Neural cell (in vitro differentiated cells): ENCODE data around the gene STRAP. TPM values are rescaled to one million over a fixed set of nuclear protein-coding genes. Genes with fewer than 3 reads are reported as not detected.

Experiments used
- H2AFZ ChIP-seq: fragments of 200-600, 300-800 bp; sonication (generic), shearing (Covaris generic); 2 replicates; pipeline ENCODE4 v1.6.0; 2014; ENCODE audit warnings: low read depth, mild to moderate bottlenecking, antibody characterized with exemption, low read length, moderate library complexity
- H3F3A ChIP-seq: fragments of 200-600 bp; shearing (Covaris generic); 2 replicates; pipeline ENCODE4 v1.6.1; 2016; ENCODE audit warnings: mild to moderate bottlenecking, moderate library complexity, mixed read lengths, antibody characterized with exemption, low read length; ENCODE audit not compliant: insufficient read depth, poor library complexity, severe bottlenecking
- H3K27ac ChIP-seq: fragments of 200-600, 300-800 bp; sonication (generic), shearing (Covaris generic); 2 replicates; pipeline ENCODE4 v1.5.1; 2014; ENCODE audit warnings: mild to moderate bottlenecking, low read length, moderate library complexity
- H3K27me3 ChIP-seq: fragments of 300-800, 200-600 bp; sonication (generic), shearing (Covaris generic); 2 replicates; pipeline ENCODE4 v1.6.0; 2014; ENCODE audit warnings: mild to moderate bottlenecking, low read depth, low read length, moderate library complexity; ENCODE audit not compliant: insufficient read depth
- H3K36me3 ChIP-seq: fragments of 300-800, 200-600 bp; sonication (generic), shearing (Covaris generic); 2 replicates; pipeline ENCODE4 v1.5.1; 2014; ENCODE audit warnings: mild to moderate bottlenecking, antibody characterized with exemption, low read length, moderate library complexity; ENCODE audit not compliant: insufficient read depth
- H3K4me2 ChIP-seq: fragments of 300-800, 200-600 bp; sonication (generic), shearing (Covaris generic); 2 replicates; pipeline ENCODE4 v1.6.0; 2014; ENCODE audit warnings: mild to moderate bottlenecking, low read length
- H3K4me3 ChIP-seq: fragments of 300-800, 200-600 bp; sonication (generic), shearing (Covaris generic); 2 replicates; pipeline ENCODE4 v1.5.1; 2014; ENCODE audit warnings: mild to moderate bottlenecking, low read length, moderate library complexity
- H3K79me2 ChIP-seq: fragments of 200-600 bp; shearing (Covaris generic); replicated peaks from 2 replicates; pipeline ENCODE4 v1.6.0; 2014; ENCODE audit warnings: mild to moderate bottlenecking, low read length, moderate library complexity; ENCODE audit not compliant: insufficient read depth
- H3K9ac ChIP-seq: fragments of 300-800, 200-600 bp; sonication (generic), shearing (Covaris generic); 2 replicates; pipeline ENCODE4 v1.6.1; 2016; ENCODE audit warnings: mild to moderate bottlenecking, low read length, mixed read lengths
- H3K9me2 ChIP-seq: fragments of 200-600 bp; shearing (Covaris generic); 2 replicates; pipeline ENCODE4 v1.6.1; 2016; ENCODE audit warnings: mild to moderate bottlenecking, low read length, mixed read lengths; ENCODE audit not compliant: insufficient read depth
- H3K9me3 ChIP-seq: fragments of 200-600, 300-800 bp; sonication (generic), shearing (Covaris generic); 2 replicates; pipeline ENCODE4 v1.6.1; 2016; ENCODE audit warnings: mild to moderate bottlenecking, mixed run types, low read length, moderate library complexity, mixed read lengths
- H4K20me1 ChIP-seq: fragments of 200-600 bp; shearing (Covaris generic); 2 replicates; pipeline ENCODE4 v1.6.1; 2016; ENCODE audit warnings: mild to moderate bottlenecking, mixed run types; ENCODE audit not compliant: insufficient read depth
- EP300 ChIP-seq: fragments of 450-650 bp; conservative IDR thresholded peaks from 2 replicates; pipeline ENCODE4 v1.6.1; 2014; ENCODE audit warnings: antibody characterized with exemption, mild to moderate bottlenecking, moderate library complexity; ENCODE audit not compliant: poor library complexity, severe bottlenecking
- EZH2 ChIP-seq: fragments of 200-600, 300-800 bp; shearing (Covaris generic), sonication (generic); IDR thresholded peaks from 2 replicates; pipeline ENCODE4 v1.6.1; 2014; ENCODE audit warnings: antibody characterized with exemption, low read length, borderline replicate concordance, mild to moderate bottlenecking; ENCODE audit not compliant: insufficient read depth, poor library complexity, severe bottlenecking
- MXI1 ChIP-seq: fragments of 450-650 bp; conservative IDR thresholded peaks from 2 replicates; pipeline ENCODE4 v1.6.1; 2014; ENCODE audit warnings: antibody characterized with exemption, mild to moderate bottlenecking; ENCODE audit not compliant: poor library complexity, severe bottlenecking
- POLR2AphosphoS5 ChIP-seq: IDR thresholded peaks from 2 replicates; pipeline ENCODE4 v1.6.1; 2012
- RAD21 ChIP-seq: fragments of 450-650 bp; conservative IDR thresholded peaks from 2 replicates; pipeline ENCODE4 v1.6.1; 2014; ENCODE audit warnings: antibody characterized with exemption, mild to moderate bottlenecking, moderate library complexity
- SMC3 ChIP-seq: fragments of 450-650 bp; conservative IDR thresholded peaks from 2 replicates; pipeline ENCODE4 v1.6.1; 2014; ENCODE audit warnings: antibody characterized with exemption, mild to moderate bottlenecking, moderate library complexity; ENCODE audit not compliant: poor library complexity
- TAF1 ChIP-seq: IDR thresholded peaks from 2 replicates; pipeline ENCODE4 v1.6.1; 2012; ENCODE audit warnings: low read depth
- polyA plus RNA-seq: library from polyadenylated mRNA; depleted of rRNA; stranded (reverse); fragments of >200 nt; gene quantifications from 2 replicates; pipeline ENCODE4 v1.2.3, GENCODE V29; 2014
- TF ChIP-seq, protein P1 (sequence below): fragments of 450-650 bp; IDR thresholded peaks from 2 replicates; pipeline ENCODE4 v1.5.1; 2014; ENCODE audit warnings: antibody characterized with exemption, mild to moderate bottlenecking, moderate library complexity; ENCODE audit not compliant: poor library complexity, severe bottlenecking
- TF ChIP-seq, protein P2 (sequence below): IDR thresholded peaks from 2 replicates; pipeline ENCODE4 v1.6.1; 2012; ENCODE audit warnings: borderline replicate concordance

Gene STRAP
- polyA plus RNA-seq, 1 donor from 2014 or later = 213 TPM

DNA sequence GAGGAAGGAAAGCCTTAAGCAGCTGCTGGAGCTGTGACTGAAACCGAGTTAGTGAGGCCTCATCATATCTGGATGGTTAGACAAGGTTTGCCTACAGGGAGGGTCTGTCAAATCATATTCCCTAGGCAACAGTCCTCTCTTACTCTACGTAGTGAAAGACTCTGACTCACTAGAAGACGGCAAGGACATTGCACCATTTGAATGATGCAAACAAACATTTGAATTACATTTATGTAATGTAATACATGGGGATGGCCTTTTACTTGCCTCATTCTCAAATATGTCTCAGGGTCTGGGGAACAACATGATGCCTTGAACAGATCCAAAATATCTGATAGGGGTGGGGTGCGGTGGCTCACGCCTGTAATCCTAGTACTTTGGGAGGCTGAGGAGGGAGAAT is 29.8 kb upstream of the STRAP start:
- Histone ChIP-seq H3F3A (no peaks in the 10 kb centered on the region), H3K27ac (no peak overlapping the region), H3K27me3 (no peaks in the 10 kb centered on the region), H3K4me2 (no peak overlapping the region), H3K4me3 (no peak overlapping the region), H3K9ac (no peak overlapping the region), H3K9me2 (no peaks in the 10 kb centered on the region), H3K36me3 (no peaks in the 10 kb centered on the region), H3K9me3 (no peaks in the 10 kb centered on the region), H3K79me2 (no peaks in the 10 kb centered on the region), H2AFZ (no peak overlapping the region), H4K20me1 (no peaks in the 10 kb centered on the region)
- TF ChIP-seq, protein P1, sequence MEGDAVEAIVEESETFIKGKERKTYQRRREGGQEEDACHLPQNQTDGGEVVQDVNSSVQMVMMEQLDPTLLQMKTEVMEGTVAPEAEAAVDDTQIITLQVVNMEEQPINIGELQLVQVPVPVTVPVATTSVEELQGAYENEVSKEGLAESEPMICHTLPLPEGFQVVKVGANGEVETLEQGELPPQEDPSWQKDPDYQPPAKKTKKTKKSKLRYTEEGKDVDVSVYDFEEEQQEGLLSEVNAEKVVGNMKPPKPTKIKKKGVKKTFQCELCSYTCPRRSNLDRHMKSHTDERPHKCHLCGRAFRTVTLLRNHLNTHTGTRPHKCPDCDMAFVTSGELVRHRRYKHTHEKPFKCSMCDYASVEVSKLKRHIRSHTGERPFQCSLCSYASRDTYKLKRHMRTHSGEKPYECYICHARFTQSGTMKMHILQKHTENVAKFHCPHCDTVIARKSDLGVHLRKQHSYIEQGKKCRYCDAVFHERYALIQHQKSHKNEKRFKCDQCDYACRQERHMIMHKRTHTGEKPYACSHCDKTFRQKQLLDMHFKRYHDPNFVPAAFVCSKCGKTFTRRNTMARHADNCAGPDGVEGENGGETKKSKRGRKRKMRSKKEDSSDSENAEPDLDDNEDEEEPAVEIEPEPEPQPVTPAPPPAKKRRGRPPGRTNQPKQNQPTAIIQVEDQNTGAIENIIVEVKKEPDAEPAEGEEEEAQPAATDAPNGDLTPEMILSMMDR = no peak
- TF ChIP-seq POLR2AphosphoS5 (no peak), TAF1 (no peak), RAD21 (no peak), SMC3 (no peak), EP300 (no peak), EZH2 (no peak), MXI1 (no peak)
- TF ChIP-seq, protein P2, sequence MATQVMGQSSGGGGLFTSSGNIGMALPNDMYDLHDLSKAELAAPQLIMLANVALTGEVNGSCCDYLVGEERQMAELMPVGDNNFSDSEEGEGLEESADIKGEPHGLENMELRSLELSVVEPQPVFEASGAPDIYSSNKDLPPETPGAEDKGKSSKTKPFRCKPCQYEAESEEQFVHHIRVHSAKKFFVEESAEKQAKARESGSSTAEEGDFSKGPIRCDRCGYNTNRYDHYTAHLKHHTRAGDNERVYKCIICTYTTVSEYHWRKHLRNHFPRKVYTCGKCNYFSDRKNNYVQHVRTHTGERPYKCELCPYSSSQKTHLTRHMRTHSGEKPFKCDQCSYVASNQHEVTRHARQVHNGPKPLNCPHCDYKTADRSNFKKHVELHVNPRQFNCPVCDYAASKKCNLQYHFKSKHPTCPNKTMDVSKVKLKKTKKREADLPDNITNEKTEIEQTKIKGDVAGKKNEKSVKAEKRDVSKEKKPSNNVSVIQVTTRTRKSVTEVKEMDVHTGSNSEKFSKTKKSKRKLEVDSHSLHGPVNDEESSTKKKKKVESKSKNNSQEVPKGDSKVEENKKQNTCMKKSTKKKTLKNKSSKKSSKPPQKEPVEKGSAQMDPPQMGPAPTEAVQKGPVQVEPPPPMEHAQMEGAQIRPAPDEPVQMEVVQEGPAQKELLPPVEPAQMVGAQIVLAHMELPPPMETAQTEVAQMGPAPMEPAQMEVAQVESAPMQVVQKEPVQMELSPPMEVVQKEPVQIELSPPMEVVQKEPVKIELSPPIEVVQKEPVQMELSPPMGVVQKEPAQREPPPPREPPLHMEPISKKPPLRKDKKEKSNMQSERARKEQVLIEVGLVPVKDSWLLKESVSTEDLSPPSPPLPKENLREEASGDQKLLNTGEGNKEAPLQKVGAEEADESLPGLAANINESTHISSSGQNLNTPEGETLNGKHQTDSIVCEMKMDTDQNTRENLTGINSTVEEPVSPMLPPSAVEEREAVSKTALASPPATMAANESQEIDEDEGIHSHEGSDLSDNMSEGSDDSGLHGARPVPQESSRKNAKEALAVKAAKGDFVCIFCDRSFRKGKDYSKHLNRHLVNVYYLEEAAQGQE = no peak

DNA sequence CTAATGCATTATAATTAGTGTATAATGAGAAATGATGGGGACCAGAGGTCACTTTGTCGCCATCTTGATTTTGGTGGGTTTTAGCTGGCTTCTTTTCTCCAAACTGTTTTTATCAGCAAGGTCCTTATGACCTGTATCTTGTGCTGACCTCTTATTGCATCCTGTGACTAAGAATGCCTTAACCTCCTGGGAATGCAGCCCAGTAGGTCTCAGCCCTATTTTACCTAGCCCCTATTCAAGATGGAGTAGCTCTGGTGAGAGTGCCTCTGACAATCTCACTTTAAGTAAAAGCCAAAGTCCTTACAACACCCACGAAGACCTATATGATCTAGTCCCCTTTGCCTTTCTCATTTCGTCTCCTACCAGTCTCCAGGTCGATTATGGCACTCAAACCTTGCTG is 28.3 kb upstream of the STRAP start:
- H3K4me2 ChIP-seq = no peak overlapping the region
- no peaks in the 10 kb centered on the region for H3K9me2 ChIP-seq
- no peaks in the 10 kb centered on the region for H3F3A ChIP-seq
- no peak overlapping the region for H3K9ac ChIP-seq
- H3K36me3 ChIP-seq = no peaks in the 10 kb centered on the region
- no peak overlapping the region for H3K27ac ChIP-seq
- TF ChIP-seq, protein P2 = no peak
- TF ChIP-seq, protein P1 = no peak
- TF ChIP-seq SMC3 = no peak
- no peak for TF ChIP-seq RAD21
- H3K27me3 ChIP-seq = no peaks in the 10 kb centered on the region
- no peaks in the 10 kb centered on the region for H3K9me3 ChIP-seq
- H3K79me2 ChIP-seq = no peaks in the 10 kb centered on the region
- no peaks in the 10 kb centered on the region for H4K20me1 ChIP-seq
- no peak overlapping the region for H3K4me3 ChIP-seq
- no peak overlapping the region for H2AFZ ChIP-seq
